HPDE6-E6E7 (cell line): ENCODE measurements around the gene SIGLEC6.
A peak's percentile ranks its signal among the peaks of the same experiment; 100 is the strongest.

Experiments
- DNase-seq: peaks from one replicate; pipeline ENCODE4 v3.0.0; 2011; ENCODE audit warnings: missing footprints; ENCODE audit errors: extremely low spot score

SIGLEC6 gene

DNA sequence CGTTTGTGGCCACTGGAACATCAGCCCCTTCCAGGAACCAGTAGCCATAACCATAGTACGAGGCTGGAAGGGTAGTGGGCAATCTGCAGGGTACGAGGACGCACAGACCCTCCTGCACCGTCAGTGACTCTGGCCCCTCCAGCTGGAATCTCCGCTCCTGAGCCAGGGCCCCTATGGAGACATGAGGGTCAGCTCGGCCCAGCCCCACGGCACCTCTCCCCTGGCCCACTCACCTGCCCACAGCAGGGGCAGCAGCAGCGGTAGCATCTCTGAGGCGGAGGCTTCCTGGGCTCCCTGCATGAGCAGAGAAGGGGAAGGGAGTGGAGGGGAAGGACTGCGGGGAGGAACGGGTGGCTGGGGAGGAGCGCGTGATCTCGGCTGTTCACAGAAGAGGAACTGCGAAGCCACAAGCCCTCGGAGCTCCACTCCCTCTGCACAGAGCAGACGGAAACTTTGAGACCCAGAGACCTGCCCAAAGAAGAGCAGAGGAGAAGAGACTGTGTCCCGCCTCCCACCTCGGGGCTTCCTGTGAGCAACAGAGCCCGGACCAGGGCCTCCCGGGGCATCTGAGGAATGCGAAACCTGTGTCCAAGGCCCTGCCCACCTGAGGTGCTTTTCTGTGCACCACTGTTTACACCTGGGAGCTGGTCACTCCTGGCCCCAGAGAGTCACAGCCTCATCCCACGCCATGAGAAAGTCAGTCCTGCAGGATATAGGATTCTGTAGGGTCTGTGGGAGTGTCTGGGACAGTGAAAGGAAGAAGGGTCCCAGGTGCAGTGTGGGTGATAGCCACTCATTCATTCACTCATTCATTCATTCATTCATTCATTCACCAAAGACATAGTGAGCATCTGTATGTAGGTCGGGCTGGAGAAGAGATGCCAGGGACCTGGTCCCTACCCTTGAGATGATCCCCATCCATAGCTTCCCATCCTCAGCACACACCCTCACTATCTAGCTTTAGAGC, at the start of gene SIGLEC6:
SIGLEC6 (minus strand) TSS at position 322 of the 967 bp plus-strand sequence; CDS start at position 300, 22 bp downstream.
- DNase-seq = no peak

DNA sequence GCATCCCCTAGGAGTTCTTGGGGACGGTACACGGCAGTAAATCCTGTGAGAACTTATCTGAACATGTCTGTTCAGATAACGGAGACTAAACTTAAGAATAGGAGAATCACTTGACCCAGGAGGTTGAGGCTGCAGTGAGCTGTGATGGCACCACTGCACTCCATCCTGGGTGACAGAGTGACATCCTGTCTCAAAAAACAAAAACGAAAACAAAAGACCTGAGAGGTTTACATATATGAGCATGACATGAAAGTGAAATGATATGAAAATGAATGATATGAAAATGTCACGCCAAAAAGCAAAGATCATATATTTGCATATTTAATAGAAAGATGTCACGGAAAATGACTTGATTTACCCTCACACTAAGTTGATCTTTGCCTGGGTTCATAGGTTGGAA, 45.4 kb upstream of the SIGLEC6 start:
- no peak for DNase-seq

DNA sequence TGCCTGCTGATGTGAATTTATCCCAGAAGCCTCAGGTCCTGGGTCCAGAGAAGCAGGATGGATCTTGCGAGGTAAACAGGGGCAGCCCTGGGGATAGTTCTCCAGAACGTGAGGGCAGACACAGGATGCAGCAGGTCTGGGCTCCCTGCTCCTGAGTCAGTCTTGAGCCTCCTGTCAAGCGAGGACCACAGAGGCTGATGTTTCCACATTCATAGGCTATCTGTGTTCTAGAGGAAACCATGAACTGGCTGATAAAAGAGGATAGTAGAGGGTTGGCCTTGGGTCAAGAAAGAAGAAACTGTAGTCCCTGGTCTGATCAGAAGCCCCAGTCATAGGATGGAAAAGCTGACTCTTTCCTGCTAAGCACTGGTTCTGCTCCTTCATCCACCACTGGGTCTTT, 41.9 kb upstream of the SIGLEC6 start:
- no peak for DNase-seq

DNA sequence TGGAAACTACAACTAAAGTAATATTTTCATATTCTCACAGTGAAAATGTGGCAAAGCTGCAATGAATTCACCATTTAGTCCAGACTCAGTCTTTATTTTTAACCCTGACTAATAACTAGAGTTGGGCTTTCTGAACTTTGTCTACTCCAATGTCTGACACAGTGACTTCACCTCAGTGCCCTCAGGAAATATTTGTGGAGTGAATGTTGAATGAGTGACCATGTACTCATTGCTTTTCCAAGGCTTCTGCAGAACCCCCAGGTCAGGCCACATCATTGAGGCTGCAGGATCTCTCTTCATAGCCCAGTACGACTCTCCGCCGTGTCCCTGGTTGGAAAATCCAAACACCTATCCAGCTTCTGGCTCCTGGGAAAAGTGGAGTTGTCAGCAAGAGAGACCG, 41.4 kb upstream of the SIGLEC6 start:
- no peak for DNase-seq

DNA sequence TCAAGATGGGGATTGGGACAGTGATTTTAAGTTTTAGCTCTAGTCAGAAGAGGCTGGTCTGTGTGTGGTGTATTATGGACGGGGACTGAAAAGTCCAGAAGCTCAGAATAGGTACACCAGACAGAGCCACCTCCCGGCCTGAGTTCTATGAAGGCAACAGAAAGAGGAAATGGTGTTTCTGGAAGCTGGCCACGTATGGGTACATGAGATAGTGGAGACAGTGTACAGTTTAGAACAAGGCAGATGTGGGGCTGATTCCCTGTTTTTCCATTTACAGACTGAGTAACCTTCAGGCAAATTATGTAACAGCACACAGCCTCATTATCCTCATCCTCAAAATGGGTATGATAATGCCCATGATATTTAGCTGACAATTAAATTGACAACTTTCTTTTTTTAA, 40.9 kb upstream of the SIGLEC6 start:
- DNase-seq = no peak

DNA sequence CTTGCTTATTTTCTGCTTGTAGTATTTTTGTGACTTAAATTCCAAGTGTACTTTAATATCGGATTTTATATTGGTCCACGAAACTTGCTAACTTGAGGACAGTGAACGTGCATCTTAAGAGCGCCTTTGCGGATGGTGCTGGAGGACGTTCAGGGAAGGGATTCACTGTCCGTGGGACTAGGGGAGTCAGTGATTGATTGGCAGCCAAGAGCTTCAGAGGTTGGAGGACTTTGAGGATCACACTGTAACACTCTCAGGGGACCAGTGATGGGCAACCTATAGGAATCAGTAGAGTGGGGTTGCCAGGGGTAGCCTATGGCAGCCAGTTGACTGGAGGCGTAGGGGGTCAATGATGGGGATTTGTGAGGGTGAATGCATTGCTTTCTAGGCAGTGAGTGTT, 40.1 kb upstream of the SIGLEC6 start:
- no peak for DNase-seq

DNA sequence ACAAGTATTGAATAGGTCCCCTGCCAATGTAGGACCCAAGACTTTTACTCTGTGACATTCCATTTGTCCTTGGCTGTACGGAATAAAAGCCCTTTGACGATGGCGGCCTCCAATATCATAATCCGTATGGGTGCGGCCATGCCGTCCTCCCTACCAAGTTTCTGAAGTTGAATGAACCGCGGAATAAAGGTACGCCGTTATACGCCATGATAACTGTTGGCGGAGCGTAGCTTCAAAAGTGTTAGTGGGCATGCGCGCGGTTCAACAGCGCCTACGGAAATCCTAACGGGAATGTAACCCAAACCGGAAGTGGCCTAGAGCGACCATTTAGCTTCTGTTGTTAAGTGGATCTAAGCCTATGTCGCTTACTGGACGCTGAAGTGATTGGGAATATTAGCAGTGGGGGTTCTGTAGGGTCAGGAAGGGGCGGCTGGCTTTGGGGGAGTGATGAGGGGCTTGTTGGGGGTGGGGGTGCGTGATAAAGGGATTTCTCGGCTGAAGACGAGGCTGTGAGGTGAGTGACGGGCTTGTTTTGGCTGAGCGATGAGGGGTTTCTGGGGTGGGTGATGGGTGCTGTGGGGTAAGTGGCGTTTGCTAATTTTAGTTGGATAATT, 39.6 kb upstream of the SIGLEC6 start, which contains the start of gene ZNF175:
ZNF175 (plus strand) TSS at position 322 of the 614 bp plus-strand sequence. CDS start 2,047 bp downstream, outside the sequence.
- peak; percentile 75 for DNase-seq

DNA sequence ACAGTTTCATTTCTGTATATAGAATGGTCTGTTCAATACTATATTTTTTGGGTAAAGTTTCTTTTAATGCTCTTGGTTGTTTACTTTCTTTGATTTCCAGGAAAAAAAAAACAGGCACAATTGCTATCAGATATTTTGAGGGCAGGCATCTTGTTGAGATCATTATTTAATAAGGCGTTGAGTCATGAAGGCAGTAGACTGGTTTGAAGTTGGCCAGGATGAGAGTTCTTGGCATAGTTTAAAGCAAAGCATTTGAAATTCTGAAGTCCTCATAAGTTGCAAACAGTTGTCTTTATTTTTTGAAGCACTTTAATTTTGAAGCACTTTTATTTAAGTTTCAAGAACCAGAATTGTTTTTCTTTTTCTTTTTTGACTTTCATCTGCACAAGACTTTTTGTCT, 37.0 kb upstream of the SIGLEC6 start:
- no peak for DNase-seq

DNA sequence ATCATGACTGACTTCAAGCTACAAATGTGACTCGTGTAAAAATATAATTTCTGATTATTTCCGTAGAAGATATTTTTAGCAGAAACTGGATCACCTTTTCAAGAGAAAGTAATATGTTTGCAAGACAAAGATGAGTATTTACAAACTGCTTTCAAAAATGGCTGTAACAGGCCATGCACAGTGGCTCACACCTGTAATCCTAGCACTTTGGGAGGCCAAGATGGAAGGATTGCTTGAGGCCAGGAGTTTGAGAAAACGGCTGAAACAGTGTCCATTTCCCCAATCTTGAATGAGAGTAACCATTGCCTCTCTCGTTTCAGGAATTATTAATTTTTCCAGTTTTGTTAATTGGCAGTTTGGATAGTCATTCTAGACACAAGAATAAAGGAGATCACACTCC, 36.1 kb upstream of the SIGLEC6 start:
- no peak for DNase-seq

DNA sequence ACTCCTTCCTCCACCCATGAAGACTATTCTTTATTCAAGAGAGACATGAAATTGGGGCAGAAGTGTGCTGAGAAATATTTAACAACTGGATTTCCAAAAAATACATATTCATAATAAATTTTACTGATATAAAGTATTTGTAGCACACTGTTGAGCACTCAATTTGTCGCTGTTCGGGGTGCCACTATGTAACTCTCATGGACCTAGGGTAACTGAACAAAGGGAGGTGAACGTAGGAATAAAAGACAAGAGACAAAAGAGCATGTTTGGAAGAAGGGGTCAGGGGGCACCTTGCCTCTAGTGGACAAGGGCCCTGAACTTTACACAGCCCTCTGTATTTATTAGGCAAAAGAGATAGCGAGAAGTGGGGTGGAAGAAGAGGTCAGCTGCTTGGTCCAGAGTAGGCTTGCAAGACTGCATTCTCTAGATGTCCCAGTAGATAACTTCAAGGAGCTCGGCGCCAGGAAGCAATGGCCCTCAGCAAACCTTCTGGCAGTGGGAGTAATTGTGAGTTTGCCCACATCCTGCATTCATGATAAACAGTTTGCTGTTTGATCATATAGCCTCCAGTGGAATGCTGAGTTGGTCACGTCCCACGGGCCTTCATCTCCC, 35.1 kb upstream of the SIGLEC6 start:
- DNase-seq = no peak

DNA sequence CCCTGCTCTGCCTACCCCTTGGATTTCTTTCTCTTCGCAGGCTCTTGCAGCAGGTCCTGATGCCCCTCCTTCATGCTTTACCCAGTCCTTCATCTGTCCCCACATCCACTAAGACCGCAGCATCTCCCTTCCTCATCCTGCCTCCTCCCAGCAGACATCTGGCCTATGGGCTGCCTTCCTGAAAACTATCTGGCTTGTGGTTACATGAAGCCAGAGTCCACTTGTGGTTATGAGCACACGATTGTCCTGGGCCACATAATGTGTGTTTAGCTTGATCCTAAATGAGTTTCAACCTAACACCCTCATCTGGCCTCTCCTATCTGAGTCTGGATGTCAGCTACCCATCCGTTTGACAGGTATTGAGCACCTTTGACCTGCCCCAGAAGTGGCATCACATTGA, 34.1 kb upstream of the SIGLEC6 start:
- no peak for DNase-seq

DNA sequence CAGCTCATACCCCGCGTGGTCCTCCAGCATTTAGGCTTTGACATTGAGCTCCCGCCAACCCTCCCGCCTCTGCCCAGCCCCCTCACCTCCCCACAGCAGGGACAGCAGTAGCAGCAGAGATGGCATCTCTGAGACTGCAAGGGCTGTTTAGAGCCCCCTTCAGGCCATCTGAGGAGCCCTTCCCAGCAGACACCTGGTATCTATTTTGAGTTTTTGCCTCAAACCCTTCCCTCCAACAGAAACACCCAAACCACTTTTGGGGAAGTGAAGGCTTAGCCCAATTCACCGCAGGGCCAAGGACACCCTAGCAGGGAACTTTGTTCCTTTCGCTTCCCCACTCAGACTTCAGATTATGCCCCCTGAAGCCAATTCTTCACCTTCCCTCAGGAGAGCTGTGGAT, 33.3 kb upstream of the SIGLEC6 start:
- DNase-seq = no peak

DNA sequence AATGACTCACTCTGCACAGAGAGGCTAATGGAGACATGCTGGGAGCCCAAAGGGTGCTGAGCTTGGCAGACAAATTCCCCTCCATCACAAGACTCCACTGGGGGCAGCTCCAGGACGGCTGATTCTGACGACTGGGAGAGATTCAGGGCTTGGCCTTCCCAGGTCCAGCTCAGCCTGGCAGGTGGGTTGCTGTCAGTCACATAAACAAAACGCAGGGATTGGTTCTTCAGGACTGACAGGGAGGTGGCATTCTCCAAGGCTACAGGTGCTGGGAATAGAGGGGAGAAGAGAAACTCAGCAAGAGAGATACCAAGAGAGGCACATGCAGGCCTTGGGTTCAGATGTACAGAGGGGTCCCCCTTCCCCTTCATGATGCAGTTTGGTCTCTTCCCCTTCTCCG, 28.9 kb upstream of the SIGLEC6 start:
- DNase-seq = no peak

DNA sequence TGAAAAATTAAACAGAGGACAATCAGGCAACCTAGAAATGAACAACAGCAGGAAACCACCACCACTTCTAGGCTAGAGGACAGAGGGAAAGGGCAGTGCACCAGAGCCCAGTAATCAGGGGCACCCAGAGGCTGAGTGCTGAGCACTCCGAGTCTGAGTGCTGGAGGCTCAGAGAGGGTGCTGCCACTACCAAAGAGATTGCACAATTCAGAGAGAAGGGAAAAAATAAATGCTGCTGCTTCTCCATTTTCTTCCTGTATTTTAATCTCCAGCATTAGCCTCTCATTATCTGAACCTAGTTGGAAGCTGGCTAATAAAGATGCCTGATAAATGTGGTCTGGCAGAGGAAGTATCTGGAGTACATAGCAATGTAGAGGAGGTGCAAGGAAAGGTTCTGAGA, 27.8 kb upstream of the SIGLEC6 start:
- no peak for DNase-seq

DNA sequence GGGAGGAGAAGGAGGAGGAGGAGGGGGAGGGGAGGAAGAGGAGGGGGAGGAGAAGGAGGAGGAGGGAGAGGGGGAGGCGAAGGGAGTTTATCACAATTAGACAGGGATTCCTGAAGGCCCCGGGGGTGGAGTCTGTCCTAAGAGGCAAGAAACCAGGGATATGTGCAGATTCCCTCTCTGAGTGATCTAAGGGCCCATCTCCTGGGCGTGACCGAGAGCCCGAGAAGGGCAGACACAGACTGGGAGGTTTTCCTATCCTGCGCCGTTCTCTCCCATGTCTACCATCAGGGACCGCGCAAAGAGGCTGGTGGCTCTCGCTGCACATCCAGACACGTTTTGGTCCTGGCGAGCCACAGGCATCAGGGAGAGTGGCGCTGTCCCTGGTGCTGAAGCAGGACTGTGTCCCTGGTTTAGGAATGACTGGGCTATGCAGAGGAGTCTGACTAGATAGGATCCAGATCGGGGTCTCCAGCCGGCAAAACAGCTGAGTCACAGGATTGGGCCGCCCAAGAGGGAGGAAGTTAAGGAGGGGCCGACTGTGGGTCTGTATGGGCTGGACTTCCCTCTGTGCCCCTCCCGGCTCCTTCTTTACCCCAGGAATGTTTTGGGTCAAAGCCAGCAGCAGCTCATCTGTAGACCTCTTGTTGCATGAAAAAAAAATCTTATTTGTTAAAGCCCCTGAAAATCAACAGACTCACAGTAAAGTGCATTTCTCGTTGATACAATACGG, 21.7 kb upstream of the SIGLEC6 start:
- DNase-seq = peak; percentile 64

DNA sequence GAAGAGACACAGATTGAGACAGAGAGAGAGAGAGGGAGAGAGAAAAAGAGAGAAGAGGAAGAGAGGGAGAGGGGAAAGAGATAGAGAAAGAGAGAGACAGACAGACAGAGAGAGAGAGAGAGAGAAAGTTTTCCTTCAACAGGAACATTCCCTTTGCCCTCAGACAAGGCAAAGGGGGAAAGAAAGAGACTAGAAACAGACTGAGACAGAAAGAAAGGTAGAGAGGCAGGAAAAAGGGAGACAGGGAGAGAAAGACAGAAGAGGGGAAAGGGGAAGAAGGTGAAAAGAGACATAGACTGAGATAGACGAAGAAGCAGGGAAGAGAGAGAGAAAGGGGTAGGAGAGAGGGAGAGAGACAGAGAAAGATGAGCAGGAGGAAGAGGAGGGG, 21.1 kb upstream of the SIGLEC6 start:
- no peak for DNase-seq

DNA sequence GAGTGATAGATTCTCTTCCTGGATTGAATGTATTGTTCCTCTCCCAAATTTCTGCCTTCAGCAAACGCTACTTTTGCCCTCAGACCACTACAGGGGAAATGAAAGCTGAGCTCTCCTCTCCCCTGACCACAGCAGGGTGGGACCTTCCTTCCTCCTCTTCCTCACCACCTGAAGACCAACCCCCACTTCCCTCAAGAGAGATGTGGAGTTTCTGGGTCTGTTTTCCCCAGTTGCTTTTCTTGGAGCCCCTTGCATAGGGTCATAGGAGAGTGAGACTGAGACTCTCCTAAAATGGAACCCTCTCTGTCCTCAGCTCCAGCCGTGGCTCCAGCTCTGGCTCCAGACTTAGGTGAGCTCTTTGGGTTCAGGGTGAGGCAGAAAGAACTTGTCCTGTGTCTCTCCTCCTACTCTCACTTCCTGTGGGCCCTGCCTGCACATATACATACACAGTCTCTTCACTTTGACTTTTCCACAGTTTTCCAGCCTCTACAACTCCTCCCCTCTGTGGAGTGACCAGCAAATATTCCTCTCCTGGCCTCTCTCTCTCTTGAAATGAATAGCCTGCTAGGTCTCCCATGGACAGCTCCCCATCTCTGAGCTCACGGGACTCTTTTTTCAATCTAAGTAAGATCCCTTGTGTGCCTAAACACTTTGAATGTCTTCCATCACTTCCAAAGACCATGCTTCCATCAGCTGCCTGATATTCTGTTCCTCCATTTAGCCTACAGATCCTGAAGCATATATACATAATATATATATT, 20.4 kb upstream of the SIGLEC6 start:
- DNase-seq = no peak

DNA sequence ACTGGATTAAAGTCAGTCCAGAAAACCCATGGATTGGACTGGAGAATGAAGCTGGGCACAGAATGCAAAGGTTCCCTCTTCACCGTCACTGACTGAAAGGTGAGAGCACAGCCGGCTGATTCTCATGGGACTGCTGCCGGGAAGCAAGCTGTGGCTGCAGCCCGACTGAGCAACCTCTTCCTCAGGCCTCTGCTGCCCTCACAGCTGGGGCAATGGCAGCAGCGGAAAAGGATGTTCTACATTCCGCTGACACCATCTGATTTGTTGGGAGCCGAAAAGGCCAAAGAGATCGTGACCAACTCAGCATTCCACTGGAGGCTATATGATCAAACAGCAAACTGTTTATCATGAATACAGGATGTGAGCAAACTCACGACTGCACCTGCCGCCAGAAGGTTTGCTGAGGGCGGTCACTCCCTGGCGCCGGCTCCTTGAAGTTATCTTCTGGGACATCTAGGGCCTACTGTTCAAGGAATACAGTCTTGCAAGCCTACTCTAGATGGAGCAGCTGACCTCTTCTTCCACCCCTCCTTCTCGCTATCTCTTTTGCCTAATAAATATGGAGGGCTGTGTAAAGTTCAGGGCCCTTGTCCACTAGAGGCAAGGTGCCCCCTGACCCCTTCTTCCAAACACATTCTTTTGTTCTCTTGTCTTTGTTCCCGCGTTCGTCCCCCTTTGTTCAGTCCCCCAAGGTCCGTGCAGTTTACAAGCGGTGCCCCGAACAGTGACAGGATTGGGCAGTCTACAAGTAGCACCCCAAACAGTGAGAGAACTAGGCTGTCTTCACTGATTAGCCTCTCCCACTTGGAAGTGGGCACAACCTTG, 19.6 kb upstream of the SIGLEC6 start:
- DNase-seq = no peak

DNA sequence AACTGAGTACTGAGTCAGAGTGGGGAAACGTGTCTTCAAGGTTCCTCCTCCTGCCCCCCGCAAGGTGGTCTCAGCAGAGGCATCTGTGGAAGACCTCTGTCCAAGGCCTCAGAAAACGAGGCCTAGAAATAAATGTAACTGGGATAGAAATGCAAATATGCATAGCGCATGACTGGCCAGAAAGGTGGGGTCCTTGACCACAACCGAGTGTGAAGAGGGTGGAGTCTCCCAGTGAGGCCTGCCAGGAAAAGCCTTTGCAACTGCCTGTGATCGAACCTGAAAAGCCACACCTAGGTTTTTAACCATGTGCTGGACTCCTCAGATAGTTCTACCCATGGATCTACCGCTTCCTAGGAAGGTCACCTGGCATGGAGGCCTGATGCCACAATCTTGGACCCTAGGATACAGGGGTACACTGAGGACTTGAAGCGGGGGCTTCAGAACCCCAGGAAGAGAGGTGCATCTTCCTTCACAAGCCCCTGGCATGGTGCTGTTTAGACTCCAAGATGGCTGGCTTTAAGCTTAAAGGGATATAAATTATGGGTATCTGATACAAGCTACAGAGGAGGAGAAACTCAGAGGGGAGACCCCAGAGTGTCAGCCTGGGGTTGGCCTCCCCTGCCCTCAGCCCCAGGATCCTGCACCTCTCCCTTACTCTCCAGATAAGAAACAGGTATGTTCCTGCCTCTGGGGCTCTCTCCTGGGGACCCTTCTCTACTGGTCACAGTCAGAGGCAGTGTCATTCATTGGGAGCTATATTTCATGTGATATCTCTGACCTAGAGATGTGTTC, 18.3 kb upstream of the SIGLEC6 start:
- DNase-seq = no peak
